Panc1 (cell line): ENCODE measurements around the gene C1orf50.

Experiments used
- POLR2AphosphoS5 ChIP-seq: IDR thresholded peaks from 2 replicates; pipeline ENCODE4 v1.6.1; 2012; ENCODE audit warnings: mild to moderate bottlenecking, low read depth, low read length, moderate library complexity
- SIN3A ChIP-seq: IDR thresholded peaks from 2 replicates; pipeline ENCODE4 v1.6.1; 2012; ENCODE audit warnings: low read depth, mild to moderate bottlenecking, low read length, moderate library complexity, borderline replicate concordance; ENCODE audit not compliant: insufficient read depth
- TCF7L2 ChIP-seq: IDR thresholded peaks from 2 replicates; pipeline ENCODE4 v1.6.1; 2011; ENCODE audit warnings: mild to moderate bottlenecking, low read depth, low read length, inconsistent platforms
- TF ChIP-seq, protein P1 (sequence below): fragments of 450-650 bp; IDR thresholded peaks from 2 replicates; pipeline ENCODE4 v1.5.1; 2017; ENCODE audit warnings: mild to moderate bottlenecking
- TF ChIP-seq, protein P2 (sequence below), 2 experiments: IDR thresholded peaks; 2 replicates each; pipeline ENCODE4 v1.6.1; 2011 to 2012; ENCODE audit warnings: low read depth in 2 of 2, control low read depth in 1 of 2, low read length in 1 of 2, mild to moderate bottlenecking in 1 of 2, moderate library complexity in 1 of 2; ENCODE audit not compliant: insufficient read depth in 1 of 2

DNA sequence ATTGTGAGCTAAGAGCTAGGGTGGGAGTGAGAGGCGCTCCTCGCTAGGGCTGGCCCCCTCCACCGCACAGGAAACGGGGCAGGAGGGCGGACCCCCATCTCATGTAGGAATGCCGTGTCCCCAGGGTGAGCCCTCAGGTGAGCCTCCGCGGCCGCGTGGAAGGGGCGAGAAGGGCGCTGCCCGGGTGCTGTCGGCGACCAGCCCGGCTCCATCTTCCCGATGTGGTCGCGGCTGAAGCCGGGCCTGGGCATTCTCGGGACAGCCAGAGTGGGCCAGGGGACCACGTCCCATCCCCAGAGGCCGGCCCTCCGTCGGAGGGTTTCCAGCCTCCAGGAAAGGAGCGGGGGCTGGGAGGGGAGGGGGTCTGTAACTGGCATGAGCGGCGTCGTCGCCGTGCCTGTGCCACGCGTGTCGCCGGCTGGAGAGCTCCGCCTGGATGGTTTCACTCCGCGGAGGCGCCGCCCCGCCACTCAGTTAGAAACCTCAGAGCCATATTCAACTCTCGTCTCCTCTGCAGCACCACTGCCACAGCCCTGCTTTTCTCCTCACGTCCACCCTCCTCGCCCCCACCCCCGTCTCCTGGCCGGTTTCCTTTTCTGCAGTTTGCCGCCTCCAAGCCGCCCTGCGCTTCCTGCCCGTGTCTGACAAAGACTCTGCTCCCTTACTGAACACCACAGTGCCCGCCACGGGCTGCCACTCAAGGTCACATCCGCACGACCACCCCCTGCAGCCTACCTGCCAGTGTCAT, 18.1 kb downstream of the C1orf50 start, which contains the start of gene TMEM269:
- TF ChIP-seq, protein P1, sequence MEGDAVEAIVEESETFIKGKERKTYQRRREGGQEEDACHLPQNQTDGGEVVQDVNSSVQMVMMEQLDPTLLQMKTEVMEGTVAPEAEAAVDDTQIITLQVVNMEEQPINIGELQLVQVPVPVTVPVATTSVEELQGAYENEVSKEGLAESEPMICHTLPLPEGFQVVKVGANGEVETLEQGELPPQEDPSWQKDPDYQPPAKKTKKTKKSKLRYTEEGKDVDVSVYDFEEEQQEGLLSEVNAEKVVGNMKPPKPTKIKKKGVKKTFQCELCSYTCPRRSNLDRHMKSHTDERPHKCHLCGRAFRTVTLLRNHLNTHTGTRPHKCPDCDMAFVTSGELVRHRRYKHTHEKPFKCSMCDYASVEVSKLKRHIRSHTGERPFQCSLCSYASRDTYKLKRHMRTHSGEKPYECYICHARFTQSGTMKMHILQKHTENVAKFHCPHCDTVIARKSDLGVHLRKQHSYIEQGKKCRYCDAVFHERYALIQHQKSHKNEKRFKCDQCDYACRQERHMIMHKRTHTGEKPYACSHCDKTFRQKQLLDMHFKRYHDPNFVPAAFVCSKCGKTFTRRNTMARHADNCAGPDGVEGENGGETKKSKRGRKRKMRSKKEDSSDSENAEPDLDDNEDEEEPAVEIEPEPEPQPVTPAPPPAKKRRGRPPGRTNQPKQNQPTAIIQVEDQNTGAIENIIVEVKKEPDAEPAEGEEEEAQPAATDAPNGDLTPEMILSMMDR: no peak
- TF ChIP-seq, protein P2, sequence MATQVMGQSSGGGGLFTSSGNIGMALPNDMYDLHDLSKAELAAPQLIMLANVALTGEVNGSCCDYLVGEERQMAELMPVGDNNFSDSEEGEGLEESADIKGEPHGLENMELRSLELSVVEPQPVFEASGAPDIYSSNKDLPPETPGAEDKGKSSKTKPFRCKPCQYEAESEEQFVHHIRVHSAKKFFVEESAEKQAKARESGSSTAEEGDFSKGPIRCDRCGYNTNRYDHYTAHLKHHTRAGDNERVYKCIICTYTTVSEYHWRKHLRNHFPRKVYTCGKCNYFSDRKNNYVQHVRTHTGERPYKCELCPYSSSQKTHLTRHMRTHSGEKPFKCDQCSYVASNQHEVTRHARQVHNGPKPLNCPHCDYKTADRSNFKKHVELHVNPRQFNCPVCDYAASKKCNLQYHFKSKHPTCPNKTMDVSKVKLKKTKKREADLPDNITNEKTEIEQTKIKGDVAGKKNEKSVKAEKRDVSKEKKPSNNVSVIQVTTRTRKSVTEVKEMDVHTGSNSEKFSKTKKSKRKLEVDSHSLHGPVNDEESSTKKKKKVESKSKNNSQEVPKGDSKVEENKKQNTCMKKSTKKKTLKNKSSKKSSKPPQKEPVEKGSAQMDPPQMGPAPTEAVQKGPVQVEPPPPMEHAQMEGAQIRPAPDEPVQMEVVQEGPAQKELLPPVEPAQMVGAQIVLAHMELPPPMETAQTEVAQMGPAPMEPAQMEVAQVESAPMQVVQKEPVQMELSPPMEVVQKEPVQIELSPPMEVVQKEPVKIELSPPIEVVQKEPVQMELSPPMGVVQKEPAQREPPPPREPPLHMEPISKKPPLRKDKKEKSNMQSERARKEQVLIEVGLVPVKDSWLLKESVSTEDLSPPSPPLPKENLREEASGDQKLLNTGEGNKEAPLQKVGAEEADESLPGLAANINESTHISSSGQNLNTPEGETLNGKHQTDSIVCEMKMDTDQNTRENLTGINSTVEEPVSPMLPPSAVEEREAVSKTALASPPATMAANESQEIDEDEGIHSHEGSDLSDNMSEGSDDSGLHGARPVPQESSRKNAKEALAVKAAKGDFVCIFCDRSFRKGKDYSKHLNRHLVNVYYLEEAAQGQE (IDR thresholded peaks at IDR 0.05; ENCODE audit: insufficient read depth in 1 of 2, low read depth in 2 of 2, low read length in 1 of 2): no peak
- TF ChIP-seq POLR2AphosphoS5 (no peak), TCF7L2 (no peak), SIN3A (no peak)
